ENCODE data around the gene CHFR. TPM values are rescaled to one million over a fixed set of nuclear protein-coding genes. Genes with fewer than 3 reads are reported as not detected.

CHFR gene
- total RNA-seq, 2 donors from 2014 or later, result 13.6 to 13.8 TPM

GRCh38 chr12:132835076-132836025 is 52.1 kb downstream of the CHFR start:
- Histone ChIP-seq H3K27ac (no peak overlapping the region), H3K4me3 (no peak overlapping the region), H3K36me3 (peaks cover 11% of the 10 kb centered on the region), H3K4me1 (no peaks in the 10 kb centered on the region), H3K9me3 (no peaks in the 10 kb centered on the region), H3K27me3 (no peaks in the 10 kb centered on the region)
- TF ChIP-seq CTCF (IDR thresholded peaks at IDR 0.05), result no peak
- no peak for DNase-seq (ENCODE audit: low spot score)

GRCh38 chr12:132834181-132834711 is 53.2 kb downstream of the CHFR start:
- Histone ChIP-seq H3K4me1 (peaks cover 0 to 2% of the 10 kb centered on the region in 2 donors), H3K36me3 (peaks cover 4% of the 10 kb centered on the region)

GRCh38 chr12:132833341-132833740 is 54.1 kb downstream of the CHFR start:
- Histone ChIP-seq H3K27me3 (no peaks in the 10 kb centered on the region), H3K27ac (no peak overlapping the region), H3K9me3 (no peaks in the 10 kb centered on the region), H3K36me3 (peaks cover 4% of the 10 kb centered on the region), H3K4me3 (no peak overlapping the region), H3K4me1 (peaks cover 0 to 4% of the 10 kb centered on the region in 2 donors)
- no peak for DNase-seq (ENCODE audit: low spot score)
- no peak for TF ChIP-seq CTCF (IDR thresholded peaks at IDR 0.05)

More at GRCh38 chr12:132834181-132834711, 53.2 kb downstream of the CHFR start:
- no peak for DNase-seq (ENCODE audit: low spot score)
- Histone ChIP-seq H3K4me3 (no peak overlapping the region), H3K27me3 (no peaks in the 10 kb centered on the region), H3K9me3 (no peaks in the 10 kb centered on the region), H3K27ac (no peak overlapping the region)
- no peak for TF ChIP-seq CTCF (IDR thresholded peaks at IDR 0.05)

- no peak for TF ChIP-seq CTCF (IDR thresholded peaks at IDR 0.05)
- no peaks in the 10 kb centered on the region for H3K9me3 ChIP-seq
- DNase-seq (ENCODE audit: low spot score), result no peak
Observed at GRCh38 chr12:132831771-132832170, 55.6 kb downstream of the CHFR start.

GRCh38 chr12:132828706-132829534 is 58.5 kb downstream of the CHFR start, which contains the start of gene GOLGA3:
GOLGA3 (minus strand) TSS chr12:132828869; CDS start chr12:132822128, 6,741 bp downstream.
- peak within 1 kb of the TSS; percentile 79 to 94 for H3K4me3 ChIP-seq
- no peak for TF ChIP-seq CTCF (IDR thresholded peaks at IDR 0.05)
- H3K9me3 ChIP-seq, result no peaks in the 10 kb centered on the region
- DNase-seq (ENCODE audit: low spot score), result peak; percentile 92
- no peaks in the 10 kb centered on the region for H3K27me3 ChIP-seq
- H3K27ac ChIP-seq, result peak within 1 kb of the TSS; percentile 92 to 97
- H3K4me1 ChIP-seq, result peaks cover 0 to 28% of the 10 kb centered on the region in 2 donors
- peaks cover 17% of the 10 kb centered on the region for H3K36me3 ChIP-seq

More at GRCh38 chr12:132831771-132832170, 55.6 kb downstream of the CHFR start:
- Histone ChIP-seq H3K27me3 (no peaks in the 10 kb centered on the region), H3K4me3 (no peak overlapping the region), H3K36me3 (peaks cover 4% of the 10 kb centered on the region), H3K27ac (no peak overlapping the region), H3K4me1 (peaks cover 0 to 18% of the 10 kb centered on the region in 2 donors)

Measured in right atrium auricular region (tissue), 2 donors.